ENCODE data around the gene MBOAT1.
A peak's percentile ranks its signal among the peaks of the same experiment; 100 is the strongest.

Gene MBOAT1

GRCh38 chr6:20129290-20130088 is 82.8 kb downstream of the MBOAT1 start:
- DNase-seq, result no peak

GRCh38 chr6:20128018-20128417 is 84.3 kb downstream of the MBOAT1 start:
- DNase-seq, result no peak

- DNase-seq, result peak; percentile 72
Measured at GRCh38 chr6:20126789-20127653, 85.2 kb downstream of the MBOAT1 start.

- DNase-seq, result no peak
Measured at GRCh38 chr6:20126102-20126752, 86.0 kb downstream of the MBOAT1 start.

- no peak for DNase-seq
Measured at GRCh38 chr6:20124545-20124944, 87.7 kb downstream of the MBOAT1 start.

GRCh38 chr6:20119485-20119884 is 92.8 kb downstream of the MBOAT1 start:
- no peak for DNase-seq

- no peak for DNase-seq
Measured at GRCh38 chr6:20118892-20119291, 93.4 kb downstream of the MBOAT1 start.

- no peak for DNase-seq
Measured at GRCh38 chr6:20117474-20117873, 94.8 kb downstream of the MBOAT1 start.

- DNase-seq, result no peak
Measured at GRCh38 chr6:20116792-20117191, 95.5 kb downstream of the MBOAT1 start.

GRCh38 chr6:20115246-20115980 is 96.9 kb downstream of the MBOAT1 start:
- no peak for DNase-seq

- no peak for DNase-seq
Measured at GRCh38 chr6:20113649-20114224, 98.5 kb downstream of the MBOAT1 start.

GRCh38 chr6:20112841-20113240 is 99.4 kb downstream of the MBOAT1 start:
- DNase-seq, result no peak

GRCh38 chr6:20112241-20112640 is 100.0 kb downstream of the MBOAT1 start:
- no peak for DNase-seq

GRCh38 chr6:20110478-20110877 is 101.8 kb downstream of the MBOAT1 start:
- no peak for DNase-seq

- DNase-seq, result no peak
Measured at GRCh38 chr6:20109526-20109925, 102.7 kb downstream of the MBOAT1 start.

- DNase-seq, result no peak
Measured at GRCh38 chr6:20105838-20106237, 106.4 kb downstream of the MBOAT1 start.

GRCh38 chr6:20104696-20105095 is 107.6 kb downstream of the MBOAT1 start:
- no peak for DNase-seq

GRCh38 chr6:20102397-20103073 is 109.7 kb downstream of the MBOAT1 start:
- DNase-seq, result no peak

- DNase-seq, result no peak
Measured at GRCh38 chr6:20099156-20099555, 113.1 kb downstream of the MBOAT1 start.

- no peak for DNase-seq
Measured at GRCh38 chr6:20098267-20098876, 113.9 kb downstream of the MBOAT1 start.

- DNase-seq, result no peak
Measured at GRCh38 chr6:20096536-20096935, 115.7 kb downstream of the MBOAT1 start.
